ENCODE results near the gene NPEPL1.

The NPEPL1 gene

DNA sequence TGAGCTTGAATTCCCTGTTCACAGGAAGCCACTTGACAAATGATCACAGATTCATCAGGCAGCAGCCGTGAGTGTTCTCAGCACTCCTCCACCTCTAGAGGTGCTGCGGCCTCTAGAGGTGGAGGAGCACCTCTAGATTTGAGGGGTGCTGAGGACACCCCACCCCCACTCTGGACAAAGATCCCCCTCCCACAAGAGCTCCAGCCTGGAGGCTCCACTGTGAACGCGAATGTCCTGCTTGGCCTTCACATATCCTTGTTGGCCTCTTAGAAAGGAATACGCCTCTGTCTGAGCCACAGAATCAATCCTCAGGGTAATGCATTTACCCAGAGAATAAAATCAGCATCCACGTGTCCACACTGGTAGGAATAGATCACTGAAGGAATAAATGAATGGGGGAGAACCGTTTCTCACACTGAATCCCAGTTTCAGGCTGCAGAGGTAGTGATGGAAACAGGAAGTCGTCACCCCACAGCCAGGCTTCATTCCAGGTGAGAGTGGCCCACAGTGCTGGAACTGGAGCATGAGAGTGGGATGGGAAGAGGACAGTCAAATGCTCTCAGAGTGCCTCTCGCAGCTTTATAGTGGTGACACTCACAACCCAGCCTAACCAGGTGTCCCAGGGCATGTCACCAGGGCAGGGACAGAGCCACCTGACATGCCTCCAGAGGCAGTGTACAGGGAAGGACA is 16.6 kb downstream of the NPEPL1 start:
- DNase-seq (ENCODE audit: low read depth, low spot score): no peak
- no peak overlapping the region for H3K4me3 ChIP-seq (ENCODE audit: low read length)

DNA sequence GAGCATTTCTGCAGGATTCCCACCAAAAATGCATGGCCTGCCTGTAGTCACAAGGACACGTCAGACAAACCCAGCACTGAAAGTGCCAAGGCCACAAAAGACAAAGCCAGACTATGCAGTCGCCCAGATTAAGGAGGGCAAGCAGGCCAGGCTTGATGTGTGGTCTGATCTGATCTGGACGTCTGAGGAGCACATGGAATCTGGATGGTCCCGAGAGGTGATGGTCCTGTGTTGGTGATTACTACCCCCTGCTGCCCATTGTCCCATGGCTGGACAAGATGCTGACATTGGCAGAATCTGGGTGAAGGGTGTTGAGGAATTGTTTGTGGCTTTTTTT is 17.1 kb downstream of the NPEPL1 start:
- DNase-seq (ENCODE audit: low read depth, low spot score): no peak
- H3K4me3 ChIP-seq (ENCODE audit: low read length): no peak overlapping the region

DNA sequence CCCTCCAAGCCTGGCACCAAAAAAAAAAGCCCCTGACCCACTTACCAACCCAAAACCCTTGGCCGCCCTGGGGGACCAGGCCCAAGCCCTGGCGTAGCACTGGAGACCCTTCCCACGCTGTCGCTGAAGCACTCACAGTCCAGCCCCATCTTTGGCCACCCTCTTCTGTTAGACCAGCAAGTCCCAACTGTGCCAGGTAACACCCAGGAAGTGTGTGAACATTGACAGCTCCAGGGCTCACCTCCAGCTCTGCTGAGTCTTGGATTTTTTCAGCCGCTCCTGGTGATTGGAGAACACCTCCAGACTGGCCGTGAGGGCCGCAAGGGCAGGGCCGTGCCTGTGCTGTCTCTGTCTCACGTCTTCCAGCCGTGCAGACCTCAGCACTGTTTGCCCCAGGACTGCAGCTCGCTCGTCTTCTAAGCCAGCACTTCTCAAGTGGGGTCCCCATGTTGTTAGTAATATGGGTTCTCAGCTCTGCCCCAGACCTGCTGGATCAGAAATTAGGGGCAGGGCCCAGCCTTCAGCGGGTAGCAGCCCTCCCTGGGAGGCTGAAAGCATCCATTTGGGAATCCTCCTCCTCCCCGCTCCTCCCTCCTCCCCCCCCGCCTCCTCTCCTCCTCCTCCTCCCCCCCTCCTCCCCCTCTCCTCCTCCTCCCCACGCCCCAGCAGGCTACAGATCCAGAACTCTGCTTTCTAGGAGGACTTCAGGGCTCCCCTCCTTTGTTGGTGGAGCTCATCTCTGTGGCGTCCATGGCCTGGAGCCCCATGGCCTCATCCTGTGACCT is 18.1 kb downstream of the NPEPL1 start:
- no peak overlapping the region for H3K4me3 ChIP-seq (ENCODE audit: low read length)
- DNase-seq (ENCODE audit: low read depth, low spot score): no peak

DNA sequence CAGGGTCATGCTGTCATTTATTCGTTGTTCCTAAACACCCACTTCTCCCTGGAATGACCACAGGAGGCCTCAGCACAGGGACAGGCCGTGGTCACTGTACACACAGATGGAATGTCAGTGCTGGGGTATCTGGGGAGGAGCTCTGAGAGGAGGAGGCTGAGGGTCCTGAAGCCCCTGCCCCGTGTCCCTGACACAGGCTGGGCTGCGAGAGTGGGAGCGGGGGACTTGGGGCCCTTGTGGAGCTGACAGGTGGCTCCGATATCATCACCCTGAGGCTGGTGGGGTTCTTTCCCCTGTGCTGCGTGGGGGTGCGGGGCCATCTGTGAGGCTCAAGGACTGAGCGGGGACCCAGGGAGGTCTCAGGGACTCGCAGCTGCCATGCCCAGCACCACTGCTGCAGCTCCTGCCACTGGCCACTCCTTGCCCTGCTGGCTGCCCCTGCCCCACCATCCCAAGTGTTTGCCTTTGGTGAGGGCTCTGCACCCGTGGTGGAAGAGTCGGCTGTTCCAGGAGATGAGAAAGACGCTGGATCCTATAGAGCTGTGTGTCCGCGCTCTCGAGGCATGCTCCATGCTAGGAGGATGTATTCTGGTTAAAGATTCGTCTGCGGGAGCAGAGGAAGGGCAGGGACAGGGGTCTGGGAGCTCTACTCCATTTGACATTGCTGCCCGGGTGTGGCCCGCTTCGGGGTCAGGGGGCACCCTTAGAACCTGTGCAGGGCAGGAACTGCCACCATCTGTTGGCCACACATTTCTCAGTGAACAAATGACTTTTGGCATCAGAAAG is 18.9 kb downstream of the NPEPL1 start:
- H3K4me3 ChIP-seq (ENCODE audit: low read length): no peak overlapping the region
- DNase-seq (ENCODE audit: low read depth, low spot score): no peak

DNA sequence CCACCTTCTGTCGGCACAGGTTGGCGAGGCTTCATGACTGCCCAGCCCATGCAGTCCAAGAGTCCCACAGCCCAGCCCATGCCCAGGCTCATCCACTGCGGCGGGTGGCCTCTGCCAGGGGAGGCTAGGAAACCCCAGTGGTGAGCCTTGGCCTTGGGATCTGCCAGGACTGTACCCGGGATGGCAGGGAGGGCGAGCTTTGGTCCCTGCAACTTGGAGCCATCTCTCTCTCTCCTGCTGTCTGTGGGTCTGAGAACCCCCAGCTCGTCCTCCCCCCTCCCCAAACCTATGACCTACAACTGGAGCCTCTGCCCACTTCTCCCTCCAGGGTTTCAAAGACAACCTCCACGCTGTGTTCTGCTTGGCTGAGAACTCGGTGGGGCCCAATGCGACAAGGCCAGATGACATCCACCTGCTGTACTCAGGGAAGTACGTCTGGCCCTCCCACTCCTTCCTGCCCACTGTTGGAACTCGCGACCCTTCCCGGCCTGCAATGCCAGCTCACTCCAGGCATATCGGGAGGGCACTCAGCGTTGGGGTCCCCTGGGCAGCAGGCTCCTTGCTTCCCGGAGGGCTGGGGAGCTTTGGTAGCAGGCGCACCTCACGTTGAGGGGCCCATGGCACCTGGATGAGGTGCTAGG is 19.7 kb downstream of the NPEPL1 start:
- no peak for DNase-seq (ENCODE audit: low read depth, low spot score)
- no peak overlapping the region for H3K4me3 ChIP-seq (ENCODE audit: low read length)

DNA sequence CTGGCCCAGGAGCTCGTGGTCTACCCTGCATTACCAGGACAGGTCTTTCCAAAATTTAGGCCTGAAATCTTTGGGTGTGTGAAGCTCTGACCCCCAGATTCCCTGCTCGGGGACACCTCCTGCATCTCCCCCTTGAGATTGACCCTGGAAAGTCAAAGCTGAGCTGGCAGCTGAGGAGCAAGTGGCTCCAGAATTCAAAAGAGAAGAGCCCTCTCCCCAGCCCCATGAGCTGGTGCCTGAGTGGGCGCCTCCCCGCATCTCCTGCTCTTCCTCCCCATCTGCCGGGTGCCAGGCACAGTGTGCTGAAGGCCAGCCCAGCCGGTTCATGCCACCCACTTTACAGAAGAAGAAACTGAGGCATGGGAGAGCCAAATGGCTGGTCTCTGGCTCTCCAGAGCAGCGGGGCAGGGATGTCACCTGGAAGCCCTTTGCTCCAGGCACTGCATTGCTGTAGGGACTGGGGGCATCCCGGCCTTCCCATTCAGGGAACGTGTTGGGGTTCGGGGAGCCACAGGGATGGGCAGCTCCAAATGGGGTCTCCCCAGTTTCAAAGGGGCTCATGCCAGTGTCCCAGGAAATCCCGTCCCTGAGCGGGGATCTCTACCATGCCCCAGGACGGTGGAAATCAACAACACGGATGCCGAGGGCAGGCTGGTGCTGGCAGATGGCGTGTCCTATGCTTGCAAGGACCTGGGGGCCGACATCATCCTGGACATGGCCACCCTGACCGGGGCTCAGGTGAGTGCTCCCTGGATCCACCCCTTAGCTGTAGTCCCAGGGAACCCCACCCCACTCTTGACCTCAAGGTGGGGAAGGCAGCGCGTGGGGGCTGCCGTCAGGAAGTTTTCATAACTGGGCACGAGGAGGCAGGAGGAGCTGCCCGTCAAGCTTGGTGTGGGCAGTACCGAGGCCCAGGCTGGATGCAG is 20.5 kb downstream of the NPEPL1 start:
- DNase-seq (ENCODE audit: low read depth, low spot score): no peak
- no peak overlapping the region for H3K4me3 ChIP-seq (ENCODE audit: low read length)

DNA sequence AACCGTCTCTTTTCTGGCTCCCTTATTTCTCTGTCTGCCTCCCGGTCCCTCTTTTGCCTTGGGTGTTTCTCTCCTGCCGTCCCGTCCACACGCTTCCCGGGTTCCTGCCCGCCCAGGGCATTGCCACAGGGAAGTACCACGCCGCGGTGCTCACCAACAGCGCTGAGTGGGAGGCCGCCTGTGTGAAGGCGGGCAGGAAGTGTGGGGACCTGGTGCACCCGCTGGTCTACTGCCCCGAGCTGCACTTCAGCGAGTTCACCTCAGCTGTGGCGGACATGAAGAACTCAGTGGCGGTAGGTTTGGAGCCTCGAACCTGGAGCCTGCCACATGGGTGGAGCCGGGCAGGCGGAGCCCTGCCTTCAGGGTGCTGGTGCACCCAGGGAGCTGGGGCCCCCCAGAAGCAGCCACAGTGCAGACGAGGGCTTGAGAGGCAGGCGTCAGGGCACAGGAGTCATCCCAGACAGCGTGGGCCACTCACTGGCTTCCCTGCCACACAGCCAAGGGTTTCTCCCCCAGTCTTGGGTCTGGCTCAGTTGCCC is 21.3 kb downstream of the NPEPL1 start:
- no peak overlapping the region for H3K4me3 ChIP-seq (ENCODE audit: low read length)
- no peak for DNase-seq (ENCODE audit: low read depth, low spot score)

DNA sequence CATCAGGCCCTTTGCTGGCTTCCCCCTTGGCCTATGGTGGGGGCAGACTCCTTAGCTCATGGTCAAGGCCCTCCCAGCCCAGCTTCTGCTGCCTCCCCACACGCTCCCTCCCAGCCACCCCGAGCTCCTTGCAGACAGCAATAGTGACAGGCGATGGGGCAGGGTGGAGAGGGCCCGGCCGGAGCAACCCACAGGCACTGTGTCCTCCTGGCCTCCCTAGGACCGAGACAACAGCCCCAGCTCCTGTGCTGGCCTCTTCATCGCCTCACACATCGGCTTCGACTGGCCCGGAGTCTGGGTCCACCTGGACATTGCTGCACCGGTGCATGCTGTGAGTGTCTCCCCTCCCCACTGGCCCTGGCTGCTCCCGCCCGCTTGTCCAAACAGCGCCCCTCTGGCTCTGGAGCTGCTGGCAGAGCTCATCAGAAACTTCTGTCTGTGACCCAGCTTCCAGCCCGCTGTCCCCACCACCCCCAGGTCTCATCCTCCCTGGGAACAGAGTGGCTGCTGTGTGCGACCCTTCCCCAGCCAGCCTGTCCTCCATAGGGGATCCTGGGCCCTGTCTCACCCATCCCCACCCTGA is 21.8 kb downstream of the NPEPL1 start:
- DNase-seq (ENCODE audit: low read depth, low spot score): no peak
- no peak overlapping the region for H3K4me3 ChIP-seq (ENCODE audit: low read length)

DNA sequence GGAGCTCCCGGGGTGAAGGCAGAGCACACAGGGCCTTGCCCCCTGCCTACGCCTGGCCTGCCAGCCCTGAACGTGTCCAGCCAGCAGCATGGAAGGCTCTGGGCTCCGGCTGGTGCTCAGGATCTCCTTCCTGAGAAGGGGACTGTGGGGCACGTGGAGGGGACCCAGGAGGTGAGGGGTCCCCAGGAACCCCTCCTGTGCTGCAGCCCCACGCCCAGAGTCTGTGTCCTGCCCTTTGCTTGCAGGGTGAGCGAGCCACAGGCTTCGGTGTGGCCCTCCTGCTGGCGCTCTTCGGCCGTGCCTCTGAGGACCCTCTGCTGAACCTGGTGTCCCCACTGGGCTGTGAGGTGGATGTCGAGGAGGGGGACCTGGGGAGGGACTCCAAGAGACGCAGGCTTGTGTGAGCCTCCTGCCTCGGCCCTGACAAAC is 22.3 kb downstream of the NPEPL1 start:
- H3K4me3 ChIP-seq (ENCODE audit: low read length): no peak overlapping the region
- no peak for DNase-seq (ENCODE audit: low read depth, low spot score)

DNA sequence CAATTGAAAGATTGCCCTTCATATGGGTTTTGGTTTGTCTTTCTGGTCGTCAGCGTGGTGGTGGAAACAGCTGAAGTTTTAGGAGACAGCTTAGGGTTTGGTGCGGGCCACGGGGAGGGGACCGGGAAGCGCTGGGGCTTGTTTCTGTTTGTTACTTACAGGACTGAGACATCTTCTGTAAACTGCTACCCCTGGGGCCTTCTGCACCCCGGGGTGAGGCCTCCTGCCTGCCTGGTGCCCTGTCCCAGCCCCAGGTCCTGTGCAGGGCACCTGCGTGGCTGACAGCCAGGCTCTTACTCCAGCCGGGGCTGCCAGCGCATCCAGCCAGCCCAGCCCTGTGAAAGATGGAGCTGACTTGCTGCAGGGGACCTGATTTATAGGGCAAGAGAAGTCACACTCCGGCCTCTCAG is 22.8 kb downstream of the NPEPL1 start:
- H3K4me3 ChIP-seq (ENCODE audit: low read length): no peak overlapping the region
- DNase-seq (ENCODE audit: low read depth, low spot score): no peak

DNA sequence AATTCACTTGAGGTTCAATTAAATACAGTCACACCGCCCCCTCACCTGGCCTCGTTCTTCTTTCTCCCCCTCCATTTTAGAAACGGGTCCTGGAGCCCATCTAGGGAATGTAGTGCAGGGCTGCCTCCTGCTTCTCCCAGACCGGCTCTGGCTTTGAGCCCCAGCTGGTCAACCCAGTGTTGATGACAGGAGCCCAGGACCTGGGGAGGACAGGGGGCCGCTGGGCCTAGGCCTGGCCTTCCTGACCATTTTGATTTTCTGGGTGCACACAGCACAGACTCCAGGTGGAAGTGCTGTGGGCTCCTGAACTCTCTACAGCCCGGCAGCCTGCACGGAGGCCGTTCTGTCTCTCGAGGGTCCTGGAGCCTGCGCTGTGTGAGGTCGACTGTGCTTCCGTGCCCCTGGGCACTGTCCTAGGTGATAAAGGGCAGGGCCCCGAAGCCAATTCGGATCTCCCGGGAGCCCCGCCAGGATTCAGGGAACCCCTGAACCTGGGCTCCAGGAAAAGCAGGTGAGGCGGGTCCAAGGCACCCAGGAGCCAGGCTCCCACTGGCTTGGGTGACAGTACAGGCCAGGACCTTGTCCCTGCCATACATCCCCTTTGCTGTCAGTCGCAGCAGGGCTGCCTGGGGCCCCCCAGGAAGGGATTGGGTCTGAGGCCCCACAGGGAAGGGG is 23.3 kb downstream of the NPEPL1 start:
- no peak for DNase-seq (ENCODE audit: low read depth, low spot score)
- H3K4me3 ChIP-seq (ENCODE audit: low read length): no peak overlapping the region

DNA sequence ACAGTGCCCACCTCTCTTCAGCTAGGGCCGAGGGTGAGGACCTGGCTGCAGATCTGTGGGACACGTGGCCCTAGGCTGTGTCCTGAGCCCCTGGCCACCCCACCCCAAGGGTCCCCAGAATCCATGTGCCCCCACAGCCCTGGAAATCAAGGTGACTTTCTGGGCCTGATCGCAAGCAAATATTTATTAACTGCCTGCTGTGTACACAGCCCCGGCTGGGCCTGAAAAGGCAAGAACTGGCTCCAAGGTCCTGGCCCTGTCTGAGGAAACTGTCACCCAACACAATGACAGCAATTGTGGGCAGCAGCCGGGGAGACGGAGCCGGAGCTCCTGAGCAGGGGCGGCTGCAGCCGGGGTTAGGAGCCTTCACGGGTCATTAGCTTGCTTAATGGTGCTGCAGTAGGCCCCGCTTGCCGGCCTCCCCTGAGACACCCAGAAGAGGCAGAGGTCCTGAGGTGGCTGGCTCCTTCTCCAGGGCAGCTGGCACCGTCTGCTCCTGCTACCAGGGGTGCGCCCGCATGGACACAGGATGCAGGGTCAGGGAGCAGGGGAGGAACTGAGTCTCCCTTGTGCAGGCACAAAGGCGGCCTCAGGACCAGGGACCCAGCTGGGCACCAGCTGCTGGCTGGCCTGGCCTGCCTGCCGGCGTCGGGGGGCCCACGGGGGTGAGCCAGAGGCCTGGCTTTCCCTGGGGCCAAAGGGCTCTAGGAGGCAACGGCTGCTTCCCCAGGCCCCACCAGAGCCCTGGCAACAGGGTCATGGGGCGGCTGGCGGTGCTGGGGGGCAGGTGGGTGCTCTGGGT is 24.1 kb downstream of the NPEPL1 start:
- DNase-seq (ENCODE audit: low read depth, low spot score): no peak

DNA sequence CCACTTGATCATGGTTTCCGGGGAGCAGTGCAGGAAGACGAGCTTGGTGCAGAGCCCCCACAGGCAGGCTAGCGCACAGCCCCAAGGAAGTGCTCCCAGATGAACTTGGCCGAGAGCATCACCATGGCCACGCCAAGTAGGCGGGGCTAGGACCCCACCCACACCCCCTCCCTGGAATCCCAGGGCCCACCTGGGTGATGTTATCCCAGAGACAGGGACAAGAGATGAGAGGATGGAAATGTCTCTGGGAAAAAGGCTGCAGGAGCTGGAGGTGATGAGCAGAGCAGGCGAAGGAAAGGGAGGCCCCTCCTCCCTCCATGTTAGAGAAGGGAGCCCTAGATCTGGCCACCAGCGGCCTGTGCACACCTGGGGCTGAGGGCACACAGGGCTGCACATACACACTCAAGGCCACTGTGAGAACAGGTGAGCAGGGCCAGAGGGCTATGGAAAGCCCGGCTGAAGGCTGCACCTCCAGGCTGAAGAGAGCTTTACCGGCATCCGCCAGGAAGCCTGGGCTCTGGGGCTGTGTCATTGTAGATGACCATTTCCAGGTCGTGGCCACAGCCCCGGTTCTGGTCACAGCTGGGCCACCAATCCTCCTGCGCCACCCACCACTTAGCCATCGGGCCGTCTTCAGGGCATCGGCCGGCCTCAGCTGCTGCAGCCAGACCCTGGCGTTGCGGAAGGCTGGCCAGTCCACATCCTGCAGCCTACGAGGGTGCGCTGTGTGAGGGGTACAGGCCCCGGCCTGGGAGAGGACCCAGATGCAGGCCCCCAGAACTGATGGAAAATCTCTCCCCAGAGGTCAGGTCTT is 24.9 kb downstream of the NPEPL1 start:
- no peak overlapping the region for H3K4me3 ChIP-seq (ENCODE audit: low read length)
- DNase-seq (ENCODE audit: low read depth, low spot score): no peak

More for the DNA sequence above, 24.1 kb downstream of the NPEPL1 start:
- H3K4me3 ChIP-seq (ENCODE audit: low read length): no peak overlapping the region

DNA sequence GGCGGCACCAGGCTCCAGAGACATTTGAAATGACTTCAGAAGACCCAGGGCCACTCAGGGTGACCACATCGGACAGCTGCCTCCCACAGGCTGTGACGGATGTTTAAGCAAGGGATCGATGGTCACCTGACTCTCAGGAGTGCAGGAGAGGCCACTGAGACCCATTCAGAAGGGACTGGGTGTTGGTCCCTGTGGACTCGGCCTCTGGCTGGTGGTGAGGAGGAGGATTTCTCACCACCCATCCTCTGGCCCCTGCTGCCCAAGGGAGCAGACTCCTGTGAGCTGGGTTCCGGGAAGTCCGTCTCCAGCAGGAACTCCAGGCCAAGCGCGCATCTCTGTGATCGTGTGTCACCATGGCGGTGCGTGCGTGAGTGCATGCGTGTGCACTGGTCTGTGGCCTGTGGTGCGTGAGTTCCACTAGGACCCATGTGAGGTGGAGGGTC is 25.5 kb downstream of the NPEPL1 start:
- DNase-seq (ENCODE audit: low read depth, low spot score): no peak
- no peak overlapping the region for H3K4me3 ChIP-seq (ENCODE audit: low read length)

DNA sequence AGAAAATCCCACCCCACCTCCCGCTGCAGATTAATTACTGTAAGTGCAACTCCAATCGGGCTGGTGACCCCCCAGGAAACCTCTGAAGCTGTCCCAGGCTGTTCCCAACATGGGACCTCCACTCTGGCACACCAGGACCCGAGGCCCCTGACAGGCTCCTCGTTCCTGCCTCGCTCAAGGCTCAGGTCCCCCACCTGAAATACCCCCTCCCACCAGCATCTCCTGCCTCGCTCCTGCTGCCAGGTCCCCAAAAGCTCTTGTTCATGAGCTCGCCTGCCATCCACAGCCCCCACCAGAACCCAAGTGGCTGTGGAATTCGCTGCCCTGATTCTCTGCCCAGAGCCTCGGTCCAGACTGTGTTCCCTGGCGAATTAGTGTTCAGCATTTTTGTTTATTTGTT is 26.1 kb downstream of the NPEPL1 start:
- DNase-seq (ENCODE audit: low read depth, low spot score): no peak
- no peak overlapping the region for H3K4me3 ChIP-seq (ENCODE audit: low read length)

DNA sequence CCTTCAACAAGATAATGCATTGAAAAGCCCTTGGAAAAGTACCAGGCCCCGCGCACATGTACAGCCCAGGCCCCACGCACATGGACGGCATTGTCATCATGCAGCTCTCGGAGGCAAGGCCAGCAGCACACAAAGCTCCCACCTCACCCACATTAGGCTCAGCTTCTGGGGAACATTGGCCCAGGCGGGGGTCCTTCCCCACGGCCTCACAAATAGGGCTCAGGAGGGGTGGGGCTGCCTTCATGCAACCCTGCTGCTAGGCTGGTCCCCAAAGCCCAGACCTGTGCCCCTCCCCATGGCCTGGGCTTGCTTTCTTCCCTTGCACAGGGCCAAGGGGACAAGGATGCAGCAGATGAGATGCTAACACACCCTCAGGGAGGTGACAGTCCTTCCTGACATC is 26.7 kb downstream of the NPEPL1 start:
- DNase-seq (ENCODE audit: low read depth, low spot score): no peak
- H3K4me3 ChIP-seq (ENCODE audit: low read length): no peak overlapping the region
